CD14-positive monocyte (primary cell): ENCODE data around the gene GBGT1. TPM values are rescaled to one million over a fixed set of nuclear protein-coding genes. Genes with fewer than 3 reads are reported as not detected.
"Not testable (repeated sequence)": the region's sequence is repeated elsewhere in the genome, so short reads cannot be mapped to it uniquely, and the experiment has no call there.

Source experiments
- DNase-seq, 3 donors: peaks; one replicate each; pipeline ENCODE4 v3.0.0-alpha.2; 2011 to 2022
- H2AFZ ChIP-seq: 2 replicates; pipeline ENCODE4 v1.6.0; 2012; ENCODE audit warnings: mild to moderate bottlenecking, low read depth, low read length, inconsistent platforms; ENCODE audit not compliant: insufficient read depth, poor library complexity, severe bottlenecking
- H3K27ac ChIP-seq, 2 donors: 1 replicate in 1 of 2; 2 replicates in 1 of 2; pipeline ENCODE4 v1.5.1; 2012 to 2013; ENCODE audit warnings: low read length in 2 of 2, control low read depth in 1 of 2, inconsistent platforms in 1 of 2, low read depth in 1 of 2, mild to moderate bottlenecking in 1 of 2
- H3K27me3 ChIP-seq, 2 donors: one replicate each; pipeline versions ENCODE4 v1.6.0 to v1.6.1; 2011 to 2013; ENCODE audit warnings: low read length in 2 of 2; ENCODE audit not compliant: control insufficient read depth in 2 of 2, insufficient read depth in 2 of 2
- H3K36me3 ChIP-seq, 2 donors: replicated peaks in 1 of 2; 1 replicate in 1 of 2; 2 replicates in 1 of 2; pipeline versions ENCODE4 v1.5.1 to v1.6.1; 2012 to 2013; ENCODE audit warnings: low read length in 2 of 2, control low read depth in 1 of 2, inconsistent platforms in 1 of 2, mild to moderate bottlenecking in 1 of 2; ENCODE audit not compliant: insufficient read depth in 2 of 2, control insufficient read depth in 1 of 2
- H3K4me1 ChIP-seq, 2 donors: 1 replicate in 1 of 2; 2 replicates in 1 of 2; pipeline versions ENCODE4 v1.5.1 to v1.6.1; 2012 to 2013; ENCODE audit warnings: low read length in 2 of 2, control low read depth in 1 of 2, inconsistent platforms in 1 of 2, mild to moderate bottlenecking in 1 of 2, moderate library complexity in 1 of 2; ENCODE audit not compliant: insufficient read depth in 2 of 2, control insufficient read depth in 1 of 2
- H3K4me2 ChIP-seq: replicated peaks from 2 replicates; pipeline ENCODE3; 2012; ENCODE audit warnings: low read length, moderate library complexity, mild to moderate bottlenecking; ENCODE audit not compliant: poor library complexity, severe bottlenecking; ENCODE audit errors: extremely low read depth
- H3K4me3 ChIP-seq, 3 experiments: fragments of 200-600 bp in 1 of 3; sonication (generic) in 1 of 3; replicated peaks in 1 of 3; 1 replicate in 2 of 3; 2 replicates in 1 of 3; pipeline ENCODE4 v1.5.1; 2011 to 2013; ENCODE audit warnings: low read length in 3 of 3, mild to moderate bottlenecking in 3 of 3, control low read depth in 2 of 3, low read depth in 2 of 3, inconsistent platforms in 1 of 3, moderate library complexity in 1 of 3
- H3K79me2 ChIP-seq: 2 replicates; pipeline ENCODE4 v1.6.0; 2012; ENCODE audit warnings: mild to moderate bottlenecking, control low read depth, inconsistent platforms, low read length, moderate library complexity; ENCODE audit not compliant: insufficient read depth
- H3K9ac ChIP-seq: 2 replicates; pipeline ENCODE4 v1.6.0; 2017; ENCODE audit warnings: low read length, mild to moderate bottlenecking; ENCODE audit not compliant: insufficient read depth, poor library complexity, severe bottlenecking
- H3K9me3 ChIP-seq, 2 donors: replicated peaks in 1 of 2; 1 replicate in 1 of 2; 2 replicates in 1 of 2; pipeline versions ENCODE4 v1.5.1 to v1.6.1; 2012 to 2013; ENCODE audit warnings: low read length in 2 of 2, control low read depth in 1 of 2; ENCODE audit not compliant: control insufficient read depth in 1 of 2, insufficient read depth in 1 of 2
- H4K20me1 ChIP-seq: 2 replicates; pipeline ENCODE4 v1.6.0; 2012; ENCODE audit warnings: mild to moderate bottlenecking, low read length, control low read depth, moderate library complexity; ENCODE audit not compliant: insufficient read depth
- H3K27ac Mint-ChIP-seq, 7 donors: one replicate each; pipeline ENCODE4 v1.8.0; 2020; ENCODE audit warnings: mild to moderate bottlenecking in 7 of 7, mixed read lengths in 7 of 7, moderate library complexity in 6 of 7, inconsistent platforms in 2 of 7
- H3K27me3 Mint-ChIP-seq, 3 donors: one replicate each; pipeline ENCODE4 v1.8.0; 2021 to 2022; ENCODE audit warnings: low read depth in 3 of 3, mild to moderate bottlenecking in 3 of 3, mixed read lengths in 3 of 3, moderate library complexity in 3 of 3, inconsistent platforms in 1 of 3
- H3K36me3 Mint-ChIP-seq, 2 donors: one replicate each; pipeline ENCODE4 v1.8.0; 2020; ENCODE audit warnings: mixed read lengths in 2 of 2, inconsistent platforms in 1 of 2, mild to moderate bottlenecking in 1 of 2
- H3K4me1 Mint-ChIP-seq: one replicate; pipeline ENCODE4 v1.8.0; 2020; ENCODE audit warnings: mild to moderate bottlenecking, mixed read lengths
- H3K4me3 Mint-ChIP-seq, 2 donors: one replicate each; pipeline ENCODE4 v1.8.0; 2020; ENCODE audit warnings: mild to moderate bottlenecking in 2 of 2, mixed read lengths in 2 of 2, moderate library complexity in 1 of 2
- H3K9me3 Mint-ChIP-seq, 7 donors: one replicate each; pipeline ENCODE4 v1.8.0; 2020 to 2022; ENCODE audit warnings: mixed read lengths in 7 of 7, mild to moderate bottlenecking in 6 of 7, moderate library complexity in 6 of 7, inconsistent platforms in 2 of 7
- CTCF ChIP-seq: fragments of 200-600 bp; IDR thresholded peaks from one replicate; pipeline ENCODE4 v1.8.0; 2022; ENCODE audit warnings: antibody characterized with exemption, mild to moderate bottlenecking
- WGBS: methylation state at CpG from one replicate; pipeline ENCODE4 v1.1.5; 2013; ENCODE audit warnings: missing lambda C conversion rate; ENCODE audit not compliant: insufficient coverage; 5-methylcytosine and 5-hydroxymethylcytosine counted together
- intact Hi-C, 2 donors: fragments of 100-400 bp; cut with micrococcal nuclease; formaldehyde crosslinking; loops; one replicate each; pipeline versions ENCODE4 v1.15.0 to v1.15.1; 2023
- polyA plus RNA-seq, 3 donors: library from polyadenylated mRNA; depleted of rRNA in 1 of 3; unstranded in 2 of 3; stranded (reverse) in 1 of 3; fragments of 300-500 nt in 2 of 3; fragments of >200 nt in 1 of 3; fragmentation: Illumina TruSeq in 2 of 3; gene quantifications; 1 replicate in 2 of 3; 2 replicates in 1 of 3; pipeline ENCODE4 v1.2.3, GENCODE V29; 2012 to 2021

GBGT1 gene
- polyA plus RNA-seq, 3 donors = 7.1 to 40.1 (median 8.0) TPM

DNA sequence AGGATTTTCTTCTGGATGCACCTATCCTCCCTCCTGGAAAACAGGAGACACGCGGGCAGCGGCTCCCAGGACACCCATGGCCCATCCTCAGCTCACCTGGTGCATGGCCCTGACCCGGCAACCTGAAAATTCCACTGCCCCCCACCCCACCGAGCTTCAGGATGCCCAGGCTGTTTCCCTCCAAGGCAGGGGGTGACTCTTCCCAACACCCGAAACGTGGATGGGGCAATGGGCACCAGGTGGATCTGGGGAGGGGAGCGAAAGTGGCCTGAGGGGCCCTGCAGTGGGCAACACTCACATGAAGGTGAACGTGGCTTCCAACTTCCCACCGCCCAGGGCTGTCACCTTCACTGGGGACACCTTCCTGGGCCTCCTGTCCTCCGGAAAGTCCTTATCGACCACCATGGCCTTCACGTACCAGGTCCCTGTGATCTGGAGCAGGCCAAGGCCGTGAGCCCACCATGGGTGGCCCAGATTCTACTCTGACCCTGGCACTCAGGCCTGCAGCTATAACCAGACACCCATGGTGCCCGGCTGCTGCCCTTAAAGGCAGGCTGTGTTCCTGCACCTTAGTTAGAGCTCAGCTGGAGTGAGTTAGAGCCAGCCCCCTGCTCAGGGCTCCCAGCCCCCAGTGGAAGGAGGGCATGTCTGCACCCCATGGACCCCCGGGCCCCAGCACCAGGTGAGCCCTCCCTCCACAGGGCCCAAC lies 44.6 kb upstream of the GBGT1 start:
- H3K4me2 ChIP-seq, H3K4me3 ChIP-seq, H3K27ac ChIP-seq, H3K9ac ChIP-seq, DNase-seq, intact Hi-C loops, H4K20me1 ChIP-seq, H3K27me3 ChIP-seq, H3K36me3 Mint-ChIP-seq, H3K9me3 Mint-ChIP-seq, H3K27me3 Mint-ChIP-seq, H3K36me3 ChIP-seq, H3K79me2 ChIP-seq, H3K9me3 ChIP-seq, H2AFZ ChIP-seq, H3K4me1 ChIP-seq, H3K4me3 Mint-ChIP-seq, H3K4me1 Mint-ChIP-seq, H3K27ac Mint-ChIP-seq: not testable (repeated sequence)
- 100% methylated on average over 3 of the region's 16 CpGs for WGBS

DNA sequence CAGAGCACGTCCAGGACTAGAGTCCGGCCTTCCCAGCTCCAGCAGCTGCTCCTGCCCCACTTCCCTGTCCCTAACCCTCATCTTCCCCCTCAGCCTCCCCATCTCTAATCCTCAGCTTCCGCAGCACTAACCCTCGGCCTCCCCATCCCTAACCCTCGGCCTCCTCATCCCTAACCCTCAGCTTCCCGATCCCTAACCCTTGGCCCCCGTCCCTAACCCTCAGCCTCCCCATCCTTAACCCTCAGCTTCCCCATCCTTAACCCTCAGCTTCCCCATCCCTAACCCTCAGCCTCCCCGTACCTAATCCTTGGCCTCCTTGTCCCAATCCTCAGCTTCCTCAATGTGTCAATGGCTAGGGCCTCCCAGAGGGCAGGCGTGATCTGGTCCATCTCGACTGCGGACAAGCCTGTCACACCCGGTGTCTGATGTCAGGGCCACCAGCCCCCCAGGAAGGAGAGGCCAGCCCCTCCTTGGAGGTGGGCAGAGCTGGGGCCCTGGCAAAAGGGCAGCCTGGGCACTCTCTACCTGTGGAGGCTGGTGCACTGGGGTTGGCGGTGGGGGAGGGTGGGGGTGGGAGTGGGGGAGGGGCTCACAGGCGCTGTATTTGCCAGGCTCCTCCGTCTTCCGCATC lies 43.9 kb upstream of the GBGT1 start:
- no peak for TF ChIP-seq CTCF
- Mint-ChIP-seq H3K4me1 (no peaks in the 10 kb centered on the region), H3K4me3 (no peak overlapping the region), H3K27me3 (peaks cover 0 to 6% (median 6%) of the 10 kb centered on the region in 3 donors), H3K27ac (no peak overlapping the region), H3K36me3 (no peaks in the 10 kb centered on the region), H3K9me3 (peaks cover 0 to 6% (median 3%) of the 10 kb centered on the region in 7 donors)
- no peaks in the 10 kb centered on the region for H3K36me3 ChIP-seq
- H2AFZ ChIP-seq = no peak overlapping the region
- H3K27ac ChIP-seq = no peak overlapping the region
- H3K9ac ChIP-seq = no peak overlapping the region
- no peaks in the 10 kb centered on the region for H3K4me1 ChIP-seq
- no peaks in the 10 kb centered on the region for H3K79me2 ChIP-seq
- no peak overlapping the region for H3K4me2 ChIP-seq
- no peak overlapping the region for H3K4me3 ChIP-seq
- intact Hi-C loops = no loop called here
- no peak for DNase-seq
- WGBS = 81% methylated on average over 12 of the region's 16 CpGs
- H3K9me3 ChIP-seq = no peaks in the 10 kb centered on the region
- H4K20me1 ChIP-seq = no peaks in the 10 kb centered on the region
- H3K27me3 ChIP-seq = no peaks in the 10 kb centered on the region
